ENCODE results near the gene GNAQ. TPM values are rescaled to one million over a fixed set of nuclear protein-coding genes. Genes with fewer than 3 reads are reported as not detected.
"Not testable (repeated sequence)": the region's sequence is repeated elsewhere in the genome, so short reads cannot be mapped to it uniquely, and the experiment has no call there.

GNAQ gene
- total RNA-seq, 2 donors from 2014 or later, result 9.4 to 22.3 TPM

GRCh38 chr9:77765781-77766259, 265.8 kb downstream of the GNAQ start:
- H3K9me3 Mint-ChIP-seq, result peaks cover 0 to 9% of the 10 kb centered on the region in 2 donors
- no peak overlapping the region for H3K27ac Mint-ChIP-seq
- ATAC-seq (peak; percentile 71 to 98), DNase-seq (ENCODE audit: low spot score in 2 of 2) (no peak)
- peaks cover 5 to 8% of the 10 kb centered on the region in 2 donors for H3K36me3 Mint-ChIP-seq

- ATAC-seq (no peak), DNase-seq (ENCODE audit: low spot score in 2 of 2) (no peak)
- Mint-ChIP-seq H3K9me3 (peaks cover 0 to 9% of the 10 kb centered on the region in 2 donors), H3K27ac (no peak overlapping the region), H3K36me3 (peaks cover 5 to 8% of the 10 kb centered on the region in 2 donors)
Measured at GRCh38 chr9:77764894-77765780, 266.5 kb downstream of the GNAQ start.

- DNase-seq (ENCODE audit: low spot score in 2 of 2) (no peak), ATAC-seq (no peak)
- Mint-ChIP-seq H3K27ac (no peak overlapping the region), H3K9me3 (peaks cover 0 to 9% of the 10 kb centered on the region in 2 donors), H3K36me3 (peaks cover 1 to 8% of the 10 kb centered on the region in 2 donors)
Measured at GRCh38 chr9:77763566-77763965, 268.0 kb downstream of the GNAQ start.

- Mint-ChIP-seq H3K9me3 (peaks cover 6 to 19% of the 10 kb centered on the region in 2 donors), H3K36me3 (peaks cover 9 to 25% of the 10 kb centered on the region in 2 donors)
- not testable (repeated sequence) for ATAC-seq; H3K27ac Mint-ChIP-seq; DNase-seq (ENCODE audit: low spot score in 2 of 2)
Measured at GRCh38 chr9:77760919-77761318, 270.7 kb downstream of the GNAQ start.

- no peak for ATAC-seq
- Mint-ChIP-seq H3K9me3 (peaks cover 6 to 10% of the 10 kb centered on the region in 2 donors), H3K36me3 (peaks cover 9 to 22% of the 10 kb centered on the region in 2 donors), H3K27ac (no peak overlapping the region)
- no peak for DNase-seq (ENCODE audit: low spot score in 2 of 2)
Measured at GRCh38 chr9:77759391-77759790, 272.2 kb downstream of the GNAQ start.

GRCh38 chr9:77756449-77756848, 275.2 kb downstream of the GNAQ start:
- Mint-ChIP-seq H3K36me3 (peaks cover 9 to 22% of the 10 kb centered on the region in 2 donors), H3K9me3 (peaks cover 6 to 10% of the 10 kb centered on the region in 2 donors), H3K27ac (no peak overlapping the region)
- ATAC-seq (no peak), DNase-seq (ENCODE audit: low spot score in 2 of 2) (no peak)

GRCh38 chr9:77753180-77753579, 278.4 kb downstream of the GNAQ start:
- peaks cover 6 to 10% of the 10 kb centered on the region in 2 donors for H3K9me3 Mint-ChIP-seq
- H3K36me3 Mint-ChIP-seq, result peaks cover 9 to 22% of the 10 kb centered on the region in 2 donors
- no peak for DNase-seq (ENCODE audit: low spot score in 2 of 2)
- no peak for ATAC-seq
- H3K27ac Mint-ChIP-seq, result no peak overlapping the region

- H3K27ac Mint-ChIP-seq, result no peak overlapping the region
- peaks cover 8 to 22% of the 10 kb centered on the region in 2 donors for H3K36me3 Mint-ChIP-seq
- DNase-seq (ENCODE audit: low spot score in 2 of 2) (no peak), ATAC-seq (no peak)
- H3K9me3 Mint-ChIP-seq, result peaks cover 5 to 10% of the 10 kb centered on the region in 2 donors
Measured at GRCh38 chr9:77752554-77752953, 279.1 kb downstream of the GNAQ start.

- DNase-seq (ENCODE audit: low spot score in 2 of 2) (peak in 1 of 2 donors; percentile 42), ATAC-seq (peak in 1 of 2 donors; percentile 59)
- H3K36me3 Mint-ChIP-seq, result peaks cover 0 to 15% of the 10 kb centered on the region in 2 donors
- H3K9me3 Mint-ChIP-seq, result peaks cover 0 to 3% of the 10 kb centered on the region in 2 donors
- peak overlapping the region; percentile 58 to 71 for H3K27ac Mint-ChIP-seq
Measured at GRCh38 chr9:77751341-77752091, 280.1 kb downstream of the GNAQ start.

- ATAC-seq (no peak), DNase-seq (ENCODE audit: low spot score in 2 of 2) (no peak)
- peaks cover 0 to 10% of the 10 kb centered on the region in 2 donors for H3K36me3 Mint-ChIP-seq
- no peaks in the 10 kb centered on the region for H3K9me3 Mint-ChIP-seq
- peak overlapping the region in 1 of 2 donors; percentile 71 for H3K27ac Mint-ChIP-seq
Measured at GRCh38 chr9:77750981-77751340, 280.6 kb downstream of the GNAQ start.

- Mint-ChIP-seq H3K9me3 (peaks cover 0 to 6% of the 10 kb centered on the region in 2 donors), H3K36me3 (peaks cover 2 to 9% of the 10 kb centered on the region in 2 donors), H3K27ac (no peak overlapping the region)
- no peak for DNase-seq (ENCODE audit: low spot score in 2 of 2)
- ATAC-seq, result no peak
Measured at GRCh38 chr9:77750284-77750683, 281.3 kb downstream of the GNAQ start.

- ATAC-seq, result no peak
- Mint-ChIP-seq H3K27ac (peak overlapping the region in 1 of 2 donors; percentile 58), H3K9me3 (peaks cover 0 to 10% of the 10 kb centered on the region in 2 donors), H3K36me3 (peaks cover 6 to 15% of the 10 kb centered on the region in 2 donors)
- DNase-seq (ENCODE audit: low spot score in 2 of 2), result no peak
Measured at GRCh38 chr9:77748214-77748772, 283.3 kb downstream of the GNAQ start.

GRCh38 chr9:77747163-77747562, 284.4 kb downstream of the GNAQ start:
- ATAC-seq (peak; percentile 83 to 86), DNase-seq (ENCODE audit: low spot score in 2 of 2) (no peak)
- Mint-ChIP-seq H3K27ac (peak overlapping the region; percentile 58 to 65), H3K9me3 (peaks cover 0 to 10% of the 10 kb centered on the region in 2 donors), H3K36me3 (peaks cover 6 to 15% of the 10 kb centered on the region in 2 donors)

GRCh38 chr9:77744841-77745430, 286.7 kb downstream of the GNAQ start:
- H3K27ac Mint-ChIP-seq, result peak overlapping the region; percentile 58 to 88
- DNase-seq (ENCODE audit: low spot score in 2 of 2) (no peak), ATAC-seq (peak; percentile 13 to 69)
- peaks cover 0 to 10% of the 10 kb centered on the region in 2 donors for H3K9me3 Mint-ChIP-seq
- peaks cover 6 to 15% of the 10 kb centered on the region in 2 donors for H3K36me3 Mint-ChIP-seq

GRCh38 chr9:77743386-77743785, 288.2 kb downstream of the GNAQ start:
- peaks cover 6 to 20% of the 10 kb centered on the region in 2 donors for H3K36me3 Mint-ChIP-seq
- ATAC-seq (no peak), DNase-seq (ENCODE audit: low spot score in 2 of 2) (no peak)
- H3K9me3 Mint-ChIP-seq, result peaks cover 0 to 10% of the 10 kb centered on the region in 2 donors
- no peak overlapping the region for H3K27ac Mint-ChIP-seq

GRCh38 chr9:77738932-77739331, 292.7 kb downstream of the GNAQ start:
- no peak for DNase-seq (ENCODE audit: low spot score in 2 of 2)

More at GRCh38 chr9:77738932-77739331, 292.7 kb downstream of the GNAQ start:
- H3K9me3 Mint-ChIP-seq, result peaks cover 0 to 5% of the 10 kb centered on the region in 2 donors
- peaks cover 8 to 28% of the 10 kb centered on the region in 2 donors for H3K36me3 Mint-ChIP-seq
- H3K27ac Mint-ChIP-seq, result peak overlapping the region in 1 of 2 donors; percentile 60
- ATAC-seq, result peak in 1 of 2 donors; percentile 45

Measured in activated naive CD4-positive, alpha-beta T cell treated with anti-CD3 and anti-CD28 coated beads, Interleukin-2, amount 50 U/mL, for 72 hours (primary cell).